ENCODE data around the gene NOC3L.

The NOC3L gene, protein sequence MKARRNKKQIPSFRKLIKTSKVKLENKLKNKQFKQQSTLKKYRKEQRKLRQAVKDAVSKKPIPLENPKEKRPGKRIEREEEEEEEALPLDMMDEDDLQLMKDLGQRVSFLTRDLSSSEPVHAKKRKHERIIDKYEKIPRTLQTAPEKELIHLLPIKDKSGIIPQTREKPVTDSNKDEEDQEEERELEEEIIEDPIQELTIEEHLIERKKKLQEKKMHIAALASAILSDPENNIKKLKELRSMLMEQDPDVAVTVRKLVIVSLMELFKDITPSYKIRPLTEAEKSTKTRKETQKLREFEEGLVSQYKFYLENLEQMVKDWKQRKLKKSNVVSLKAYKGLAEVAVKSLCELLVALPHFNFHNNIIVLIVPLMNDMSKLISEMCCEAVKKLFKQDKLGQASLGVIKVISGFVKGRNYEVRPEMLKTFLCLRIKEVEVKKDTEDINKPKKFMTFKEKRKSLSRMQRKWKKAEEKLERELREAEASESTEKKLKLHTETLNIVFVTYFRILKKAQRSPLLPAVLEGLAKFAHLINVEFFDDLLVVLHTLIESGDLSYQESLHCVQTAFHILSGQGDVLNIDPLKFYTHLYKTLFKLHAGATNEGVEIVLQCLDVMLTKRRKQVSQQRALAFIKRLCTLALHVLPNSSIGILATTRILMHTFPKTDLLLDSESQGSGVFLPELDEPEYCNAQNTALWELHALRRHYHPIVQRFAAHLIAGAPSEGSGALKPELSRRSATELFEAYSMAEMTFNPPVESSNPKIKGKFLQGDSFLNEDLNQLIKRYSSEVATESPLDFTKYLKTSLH

DNA sequence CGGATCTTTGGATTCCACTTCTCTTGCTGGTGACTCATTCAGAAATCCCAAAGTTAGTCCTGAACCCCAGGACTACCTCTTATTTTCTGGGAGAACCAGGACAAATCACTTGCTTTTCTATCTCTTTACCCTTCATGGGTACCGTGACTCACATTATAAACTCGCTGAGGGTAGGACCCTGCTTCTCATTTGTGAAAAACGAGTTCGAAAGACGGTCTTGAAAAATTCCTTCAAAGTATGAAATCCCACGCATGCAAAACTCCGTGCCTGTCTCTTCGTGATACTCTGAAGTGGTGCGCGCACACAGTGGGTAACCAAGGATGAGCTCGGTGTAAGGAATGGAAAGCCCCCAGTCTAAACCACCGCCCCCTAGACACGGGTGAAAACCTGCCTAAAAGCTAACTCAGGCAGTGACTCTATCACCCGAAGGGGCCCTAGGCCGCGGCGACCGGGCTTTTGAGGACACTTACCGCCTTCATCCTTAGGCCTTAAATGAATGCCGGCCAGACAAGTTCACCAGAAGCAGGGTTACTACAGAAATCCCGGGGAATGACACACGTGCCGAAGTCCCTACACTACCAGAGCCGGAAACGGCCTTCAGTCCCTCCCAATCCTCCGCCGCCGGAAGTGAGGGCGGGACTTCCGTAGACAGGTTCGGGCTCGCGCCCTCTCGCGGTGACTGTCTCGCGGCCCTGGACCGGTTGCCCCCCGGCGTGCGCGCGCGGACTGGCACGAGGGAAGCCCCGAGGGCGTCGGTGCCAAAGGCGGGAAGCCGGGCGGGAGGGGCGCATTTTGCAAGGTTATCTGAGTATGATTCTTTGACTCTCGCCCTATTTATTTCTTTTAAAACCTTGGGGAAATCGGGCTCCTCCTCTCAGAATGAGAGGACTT lies at the start of gene NOC3L:
Gene NOC3L, minus strand, starts transcription at position 580 of the 891 bp plus-strand sequence. Its CDS starts 101 bp downstream, at position 479.
- H3K4me3 Mint-ChIP-seq, result peak within 1 kb of the TSS; percentile 92
- CTCF ChIA-PET, result interaction anchor here (1.0 to 1.1 kb wide), 3 partner anchors 8 to 44 kb away, joined by 3 to 6 read pairs (median 4); no protein-coding TSS in a partner anchor
- H3K27ac Mint-ChIP-seq, result peak within 1 kb of the TSS; percentile 86
- peaks cover 41% of the 10 kb centered on the region for H3K4me1 Mint-ChIP-seq
- peaks cover 26% of the 10 kb centered on the region for H3K36me3 Mint-ChIP-seq
- peak; percentile 96 for DNase-seq
- peaks cover 21% of the 10 kb centered on the region for H3K27me3 Mint-ChIP-seq
- no peaks in the 10 kb centered on the region for H3K9me3 Mint-ChIP-seq

DNA sequence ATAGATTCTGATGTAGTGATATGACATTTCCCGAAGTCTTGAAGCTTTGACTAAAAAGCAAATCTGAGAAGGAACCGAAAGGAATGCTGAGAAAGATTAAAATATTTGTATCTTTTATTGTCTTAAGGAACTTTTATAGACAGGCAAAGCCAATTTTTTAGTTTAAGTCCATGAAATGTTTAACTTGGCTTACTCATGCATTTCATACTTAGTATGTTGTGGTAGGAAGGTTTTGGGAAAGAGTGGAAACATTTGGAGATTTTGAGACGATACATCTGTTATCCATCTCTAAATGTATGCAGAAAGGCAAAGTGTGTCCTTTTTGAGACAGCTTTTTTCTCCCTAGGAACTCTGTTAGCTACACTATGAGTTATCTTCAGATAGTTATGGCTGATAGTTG lies 49.7 kb upstream of the NOC3L start:
- CTCF ChIA-PET, result no interaction called here
- peaks cover 34% of the 10 kb centered on the region for H3K27me3 Mint-ChIP-seq

DNA sequence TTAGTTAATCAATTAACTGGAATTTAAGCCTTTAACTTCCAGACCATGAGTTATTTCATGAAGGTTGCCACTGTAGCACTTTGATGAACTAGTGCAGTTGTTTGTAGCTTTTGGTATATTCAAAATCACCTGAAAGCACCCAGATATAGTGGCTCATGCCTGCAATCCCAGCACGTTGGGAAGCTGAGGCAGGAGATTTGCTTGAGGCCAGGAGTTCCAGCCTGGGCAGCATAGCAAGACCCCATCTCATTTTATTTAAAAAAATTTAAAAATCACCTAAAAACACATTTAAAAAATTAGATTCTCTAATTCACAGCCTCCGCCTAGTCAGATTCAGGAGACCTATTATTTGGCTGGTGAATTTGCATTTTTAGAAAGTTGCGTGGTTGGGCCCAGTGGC lies 48.6 kb upstream of the NOC3L start:
- H3K4me3 Mint-ChIP-seq, result no peak overlapping the region
- H3K9me3 Mint-ChIP-seq, result no peaks in the 10 kb centered on the region
- no peaks in the 10 kb centered on the region for H3K4me1 Mint-ChIP-seq
- H3K27me3 Mint-ChIP-seq, result peaks cover 45% of the 10 kb centered on the region
- CTCF ChIA-PET, result no interaction called here
- no peak overlapping the region for H3K27ac Mint-ChIP-seq
- DNase-seq, result no peak
- H3K36me3 Mint-ChIP-seq, result no peaks in the 10 kb centered on the region

More for the DNA sequence above, 49.7 kb upstream of the NOC3L start:
- H3K36me3 Mint-ChIP-seq, result no peaks in the 10 kb centered on the region
- H3K4me3 Mint-ChIP-seq, result no peak overlapping the region
- H3K9me3 Mint-ChIP-seq, result no peaks in the 10 kb centered on the region
- no peak overlapping the region for H3K27ac Mint-ChIP-seq
- H3K4me1 Mint-ChIP-seq, result no peaks in the 10 kb centered on the region
- DNase-seq, result no peak

DNA sequence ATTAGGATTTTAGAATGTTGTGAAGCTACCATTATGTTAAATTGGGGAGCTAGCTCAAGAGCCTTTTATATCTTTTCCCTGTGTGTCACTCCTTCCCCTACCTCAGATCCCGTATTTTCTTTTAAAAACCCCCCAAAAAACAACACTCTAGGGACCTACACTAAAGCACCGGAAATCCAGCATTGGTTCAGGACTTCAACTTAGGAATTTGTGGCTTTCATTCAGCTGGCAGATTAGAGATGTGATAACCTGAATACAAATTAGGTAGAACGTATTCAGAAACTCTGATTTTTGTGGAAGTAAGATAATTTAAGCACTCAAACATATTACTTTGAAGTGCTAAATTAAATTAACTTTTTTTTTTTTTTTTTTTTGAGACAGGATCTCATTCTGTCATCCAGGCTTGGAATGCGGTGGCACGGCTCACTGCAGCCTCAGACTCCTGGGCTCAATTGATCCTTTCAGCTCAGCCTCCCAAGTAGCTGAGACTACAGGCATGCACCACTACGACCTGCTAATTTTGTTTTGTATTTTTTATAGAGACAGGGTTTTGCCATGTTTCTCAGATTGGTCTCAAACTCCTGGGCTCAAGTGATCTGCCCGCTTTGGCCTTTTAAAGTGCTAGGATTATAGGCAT lies 46.4 kb upstream of the NOC3L start:
- CTCF ChIA-PET, result no interaction called here
- H3K9me3 Mint-ChIP-seq, result no peaks in the 10 kb centered on the region
- no peak overlapping the region for H3K4me3 Mint-ChIP-seq
- no peaks in the 10 kb centered on the region for H3K36me3 Mint-ChIP-seq
- peaks cover 57% of the 10 kb centered on the region for H3K27me3 Mint-ChIP-seq
- DNase-seq, result no peak
- no peak overlapping the region for H3K27ac Mint-ChIP-seq
- peaks cover under 1% of the 10 kb centered on the region for H3K4me1 Mint-ChIP-seq

DNA sequence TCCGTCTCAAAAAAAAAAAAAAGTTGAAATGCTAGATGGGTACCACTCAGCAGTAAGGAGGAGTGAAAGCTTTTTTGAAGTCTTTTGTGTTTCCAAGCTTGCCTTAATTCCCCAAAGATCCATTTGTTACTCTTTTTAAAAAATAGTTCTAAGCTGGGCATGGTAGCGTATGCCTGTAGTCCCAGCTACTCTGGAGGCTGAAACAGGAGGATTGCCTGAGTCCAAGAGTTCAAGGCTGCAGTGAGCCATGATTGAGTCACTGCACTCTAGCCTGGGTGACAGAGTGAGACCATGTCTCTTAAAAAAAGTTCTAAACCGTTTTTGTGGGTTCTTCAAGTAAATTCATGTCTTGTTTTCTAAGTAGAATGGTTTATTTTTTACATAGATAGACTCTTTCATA lies 44.9 kb upstream of the NOC3L start:
- Mint-ChIP-seq H3K27me3 (peaks cover 66% of the 10 kb centered on the region), H3K36me3 (no peaks in the 10 kb centered on the region), H3K4me1 (peaks cover 7% of the 10 kb centered on the region), H3K4me3 (no peak overlapping the region), H3K9me3 (no peaks in the 10 kb centered on the region), H3K27ac (no peak overlapping the region)
- DNase-seq, result no peak
- CTCF ChIA-PET, result interaction anchor here (1.2 kb wide), 1 partner anchor 36 kb away, joined by 3 read pairs; no protein-coding TSS in a partner anchor

DNA sequence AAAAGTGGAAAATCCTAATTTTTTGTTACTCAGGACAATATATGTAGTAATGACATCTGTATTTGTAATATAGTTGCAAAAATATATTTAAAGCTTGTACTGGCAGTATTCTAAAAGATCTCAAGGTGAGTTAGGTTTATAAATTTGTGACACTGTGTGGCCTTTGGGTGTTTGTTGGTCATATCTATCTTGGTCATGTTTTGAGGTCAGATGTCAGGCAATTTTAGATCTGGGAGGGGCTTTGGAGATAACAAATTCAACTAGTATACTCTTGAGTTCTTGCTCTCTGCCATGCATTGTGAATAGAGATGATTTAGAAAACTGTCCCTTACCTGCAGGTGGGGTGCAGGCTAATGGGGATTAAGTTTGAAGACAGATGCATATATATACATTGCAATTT lies 42.7 kb upstream of the NOC3L start:
- Mint-ChIP-seq H3K36me3 (no peaks in the 10 kb centered on the region), H3K4me3 (no peak overlapping the region), H3K27me3 (peaks cover 71% of the 10 kb centered on the region), H3K9me3 (no peaks in the 10 kb centered on the region), H3K4me1 (peaks cover 7% of the 10 kb centered on the region), H3K27ac (no peak overlapping the region)
- DNase-seq, result no peak
- CTCF ChIA-PET, result no interaction called here

DNA sequence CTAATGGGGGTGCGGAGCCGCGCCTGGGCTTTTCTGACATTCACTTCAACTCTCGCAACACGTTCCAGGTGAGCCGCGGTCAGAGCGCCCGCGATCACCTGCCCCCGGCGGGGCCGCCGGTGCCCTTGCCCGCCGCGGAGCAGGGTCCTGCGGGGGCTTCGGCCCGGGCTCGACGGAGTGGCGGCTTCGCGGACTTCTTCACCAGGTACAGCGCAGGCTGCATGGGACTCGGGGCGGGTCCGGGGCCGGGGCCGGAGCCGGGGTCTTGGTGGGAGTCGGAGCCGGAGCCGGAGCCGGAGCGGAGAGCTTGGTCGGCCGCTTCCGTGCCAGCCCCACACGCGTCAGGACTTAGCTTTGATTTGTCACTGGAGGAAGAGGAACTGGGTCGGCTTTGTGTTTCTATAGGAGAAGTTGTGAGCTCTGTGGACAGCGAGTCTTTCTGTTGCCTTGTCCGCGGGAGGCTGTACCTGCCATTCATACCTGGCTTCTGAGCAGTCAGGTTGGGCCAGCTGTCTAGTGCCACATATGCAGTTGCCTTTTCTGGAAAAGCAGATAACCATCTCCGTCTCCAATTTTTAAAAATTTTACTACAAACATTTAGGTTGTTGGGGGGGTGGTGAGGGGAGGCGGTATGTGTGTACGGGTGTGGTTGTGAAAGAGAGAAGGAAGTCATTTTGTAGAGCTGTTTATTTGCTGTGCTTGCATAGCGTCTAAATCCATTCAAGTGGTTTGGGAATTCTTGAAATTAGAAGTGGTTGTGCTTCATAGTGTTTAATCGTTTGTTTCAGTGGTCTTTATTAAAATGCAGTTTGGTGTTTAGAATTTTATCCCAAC lies 40.9 kb upstream of the NOC3L start:
- H3K4me1 Mint-ChIP-seq, result peaks cover 7% of the 10 kb centered on the region

DNA sequence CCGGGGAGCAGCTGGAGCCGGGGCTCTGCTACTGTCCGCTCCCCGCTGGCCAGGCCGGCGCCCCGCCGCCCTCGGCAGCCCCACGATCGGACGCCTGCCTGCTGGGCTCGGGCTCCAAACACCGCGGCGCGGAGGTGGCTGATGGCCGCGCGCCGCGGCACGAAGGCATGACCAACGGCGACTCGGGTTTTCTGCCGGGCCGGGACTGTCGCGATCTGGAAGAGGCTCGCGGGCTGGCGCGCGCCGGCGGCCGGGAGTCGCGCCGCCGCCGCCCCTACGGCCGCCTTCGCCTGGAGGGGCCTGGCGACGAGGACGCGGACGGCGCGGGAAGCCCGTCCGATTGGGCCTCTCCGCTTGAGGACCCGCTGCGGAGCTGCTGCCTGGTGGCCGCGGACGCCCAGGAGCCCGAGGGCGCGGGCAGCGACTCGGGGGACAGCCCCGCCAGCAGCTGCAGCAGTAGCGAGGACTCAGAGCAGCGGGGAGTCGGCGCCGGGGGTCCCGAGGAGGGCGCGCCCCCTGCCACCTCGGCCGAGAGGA lies 40.2 kb upstream of the NOC3L start:
- Mint-ChIP-seq H3K36me3 (no peaks in the 10 kb centered on the region), H3K9me3 (no peaks in the 10 kb centered on the region), H3K4me1 (peaks cover 7% of the 10 kb centered on the region), H3K27me3 (peaks cover 75% of the 10 kb centered on the region), H3K27ac (no peak overlapping the region), H3K4me3 (peak overlapping the region; percentile 15)
- CTCF ChIA-PET, result interaction anchor here (1.0 kb wide), 2 partner anchors 40 to 41 kb away, joined by 4 to 5 read pairs; no protein-coding TSS in a partner anchor
- DNase-seq, result peak; percentile 21

More for the DNA sequence above, 40.9 kb upstream of the NOC3L start:
- no peaks in the 10 kb centered on the region for H3K9me3 Mint-ChIP-seq
- H3K27me3 Mint-ChIP-seq, result peaks cover 68% of the 10 kb centered on the region
- peak; percentile 38 for DNase-seq
- H3K27ac Mint-ChIP-seq, result no peak overlapping the region
- peak overlapping the region; percentile 72 for H3K4me3 Mint-ChIP-seq
- CTCF ChIA-PET, result interaction anchor here (1.0 kb wide), 2 partner anchors 40 kb away, joined by 4 to 5 read pairs; no protein-coding TSS in a partner anchor
- H3K36me3 Mint-ChIP-seq, result no peaks in the 10 kb centered on the region

DNA sequence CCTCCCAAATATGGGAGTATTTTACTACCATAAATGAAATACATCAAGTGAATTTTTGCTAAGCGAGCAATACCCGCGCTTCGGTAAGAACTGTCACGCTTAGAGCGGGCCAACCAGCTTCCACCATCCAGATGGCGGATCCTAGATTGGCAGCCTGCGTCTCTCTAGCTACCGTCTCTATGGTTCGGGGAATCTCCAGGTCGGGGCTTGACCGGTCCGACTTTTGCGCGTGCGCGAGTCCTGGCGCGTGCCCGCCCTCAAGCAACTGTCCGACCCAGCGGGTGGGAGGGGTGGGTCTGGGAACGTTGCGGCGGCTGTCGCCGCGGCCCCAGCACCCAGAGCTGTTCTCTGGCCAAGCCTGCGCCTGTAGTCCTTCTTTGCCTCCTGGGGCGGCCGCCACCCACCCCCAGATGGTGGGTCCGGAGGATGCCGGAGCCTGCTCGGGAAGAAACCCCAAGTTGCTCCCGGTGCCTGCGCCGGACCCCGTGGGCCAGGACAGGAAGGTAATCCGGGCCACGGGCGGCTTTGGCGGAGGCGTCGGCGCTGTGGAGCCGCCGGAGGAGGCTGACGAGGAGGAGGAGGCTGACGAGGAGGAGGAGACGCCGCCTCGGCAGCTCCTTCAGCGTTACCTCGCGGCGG lies 39.6 kb upstream of the NOC3L start, which contains the start of gene TBC1D12:
Gene TBC1D12, plus strand, starts transcription at position 338 of the 639 bp plus-strand sequence. Its CDS starts 73 bp downstream, at position 411.
- Mint-ChIP-seq H3K36me3 (no peaks in the 10 kb centered on the region), H3K4me1 (peaks cover 7% of the 10 kb centered on the region), H3K4me3 (peak within 1 kb of the TSS; percentile 72), H3K9me3 (no peaks in the 10 kb centered on the region), H3K27ac (no peak within 1 kb of the TSS), H3K27me3 (peaks cover 75% of the 10 kb centered on the region)
- CTCF ChIA-PET, result no interaction called here
- DNase-seq, result peak; percentile 48

DNA sequence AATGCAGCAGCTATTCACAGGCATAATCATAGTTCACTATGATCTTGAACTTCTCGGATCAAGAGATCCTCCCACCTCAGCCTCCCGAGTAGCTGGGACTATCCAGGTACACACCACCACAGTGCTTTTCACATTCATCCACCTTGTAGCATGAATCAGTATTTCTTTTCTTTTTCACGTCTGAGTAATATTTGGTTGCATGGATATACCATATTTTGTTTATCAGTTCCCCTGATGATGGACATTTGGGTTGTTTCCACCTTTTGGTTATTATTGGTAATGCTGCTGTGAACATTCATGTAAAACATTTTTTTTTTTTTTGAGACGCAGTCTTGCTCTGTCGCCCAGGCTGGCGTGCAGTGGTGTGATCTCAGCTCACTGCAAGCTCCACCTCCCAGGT lies 36.0 kb upstream of the NOC3L start:
- Mint-ChIP-seq H3K36me3 (no peaks in the 10 kb centered on the region), H3K4me1 (peaks cover 3% of the 10 kb centered on the region), H3K9me3 (no peaks in the 10 kb centered on the region), H3K4me3 (no peak overlapping the region), H3K27me3 (peaks cover 59% of the 10 kb centered on the region), H3K27ac (no peak overlapping the region)
- CTCF ChIA-PET, result no interaction called here
- no peak for DNase-seq

DNA sequence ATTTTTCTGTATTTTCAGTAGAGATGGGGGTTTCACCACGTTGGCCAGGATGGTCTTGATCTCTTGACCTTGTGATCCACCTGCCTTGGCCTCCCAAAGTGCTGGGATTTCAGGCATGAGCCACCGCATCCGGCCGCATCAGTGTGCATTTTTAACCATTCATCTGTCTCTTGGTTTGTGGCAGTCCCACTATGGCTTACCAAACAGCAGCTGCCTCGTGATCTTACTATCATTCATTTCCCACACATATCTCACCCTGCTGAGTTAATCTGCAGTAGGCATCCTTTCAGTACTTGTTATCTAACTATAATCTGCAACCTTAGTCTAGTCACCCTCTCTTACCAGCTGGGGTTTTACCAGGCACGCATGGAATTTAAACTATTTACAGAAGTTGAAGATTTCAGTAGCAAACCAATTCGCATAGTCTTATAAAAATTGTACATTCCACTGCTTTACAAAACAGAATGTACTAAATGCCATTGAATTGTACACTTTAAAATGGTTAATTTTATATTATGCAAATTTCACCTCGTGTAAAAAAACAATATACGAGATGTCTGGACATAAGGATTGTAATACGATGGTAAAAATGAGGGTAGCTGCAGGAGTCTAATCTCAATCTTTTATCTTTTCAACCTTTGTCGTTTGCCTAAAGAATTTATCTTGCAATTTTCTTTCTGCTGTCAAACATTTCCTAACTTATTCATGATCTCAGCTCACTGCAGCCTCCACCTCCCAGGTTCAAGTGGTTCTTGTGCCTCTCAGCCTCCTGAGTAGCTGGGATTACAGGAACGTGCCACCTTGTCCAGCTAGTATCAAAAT lies 35.0 kb upstream of the NOC3L start:
- CTCF ChIA-PET, result no interaction called here
- DNase-seq, result no peak
- Mint-ChIP-seq H3K4me1 (no peaks in the 10 kb centered on the region), H3K27me3 (peaks cover 52% of the 10 kb centered on the region), H3K4me3 (no peak overlapping the region), H3K27ac (no peak overlapping the region), H3K9me3 (no peaks in the 10 kb centered on the region), H3K36me3 (no peaks in the 10 kb centered on the region)
